Gastrocnemius medialis (tissue), 4 donors: Measurements from ENCODE around the gene PCYOX1L.

Source experiments
- CTCF ChIP-seq, 5 experiments: fragments of 450-650 bp in 3 of 5; fragments of 200-600 bp in 2 of 5; sonication (generic) in 2 of 5; IDR thresholded peaks in 4 of 5; conservative IDR thresholded peaks in 1 of 5; 1 replicate in 4 of 5; 2 replicates in 1 of 5; pipeline ENCODE4 v1.5.1; 2016 to 2019; ENCODE audit warnings: antibody characterized with exemption in 5 of 5, mild to moderate bottlenecking in 3 of 5, moderate library complexity in 3 of 5
- POLR2A ChIP-seq, 2 donors: fragments of 450-650 bp; IDR thresholded peaks; one replicate each; pipeline ENCODE4 v1.6.1; 2017; ENCODE audit warnings: antibody characterized with exemption in 2 of 2, mild to moderate bottlenecking in 2 of 2, moderate library complexity in 2 of 2

- TF ChIP-seq CTCF (IDR thresholded peaks at IDR 0.05 in 4 of 5, conservative IDR thresholded peaks at IDR 0.05 in 1 of 5): no peak
- TF ChIP-seq POLR2A (IDR thresholded peaks at IDR 0.05): no peak
These were observed 57.5 kb downstream of the PCYOX1L start for GRCh38 chr5:149415066-149415967.
